Stimulated activated CD8-positive, alpha-beta memory T cell treated with anti-CD3 and anti-CD28 coated beads, Interleukin-15, amount 100 ng/mL, for 1 hour (primary cell): ENCODE measurements around the gene HABP2.

Source experiments
- DNase-seq: peaks from one replicate; pipeline ENCODE4 v3.0.0-alpha.2; 2020; ENCODE audit warnings: low read depth

HABP2 gene

DNA sequence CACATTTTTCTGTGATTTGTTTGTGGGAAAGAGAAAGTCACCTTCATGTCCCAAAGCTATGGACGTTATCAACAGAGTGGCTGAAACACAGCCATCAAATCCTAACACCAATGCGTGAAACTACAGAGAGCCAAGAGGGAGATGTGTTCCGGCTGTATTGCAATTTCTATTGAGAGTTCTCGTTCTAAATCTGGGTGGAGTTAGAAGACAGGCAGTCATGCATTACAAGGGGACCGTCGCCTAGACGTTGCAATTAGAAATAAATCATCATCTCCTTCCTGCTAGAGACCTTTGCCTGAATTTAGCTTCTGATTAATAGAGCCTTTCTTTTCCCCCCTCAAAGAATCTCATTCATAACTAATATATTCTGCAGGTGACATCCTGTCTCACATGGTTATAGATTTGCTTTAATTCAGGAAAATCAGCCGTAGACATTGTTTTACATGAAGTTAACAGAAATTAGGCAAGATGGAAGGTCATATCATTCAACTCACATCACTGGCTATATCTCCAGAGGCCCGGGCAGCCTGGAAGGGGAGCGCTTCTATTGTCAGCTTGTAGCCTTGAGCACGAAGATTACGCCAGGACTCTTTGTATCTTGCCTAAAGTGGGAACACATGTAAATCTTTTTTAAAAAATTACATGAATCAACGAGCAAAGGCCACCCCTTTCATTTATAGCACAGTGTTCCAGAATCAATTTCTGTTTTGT, 52.6 kb downstream of the HABP2 start:
- DNase-seq, result no peak

DNA sequence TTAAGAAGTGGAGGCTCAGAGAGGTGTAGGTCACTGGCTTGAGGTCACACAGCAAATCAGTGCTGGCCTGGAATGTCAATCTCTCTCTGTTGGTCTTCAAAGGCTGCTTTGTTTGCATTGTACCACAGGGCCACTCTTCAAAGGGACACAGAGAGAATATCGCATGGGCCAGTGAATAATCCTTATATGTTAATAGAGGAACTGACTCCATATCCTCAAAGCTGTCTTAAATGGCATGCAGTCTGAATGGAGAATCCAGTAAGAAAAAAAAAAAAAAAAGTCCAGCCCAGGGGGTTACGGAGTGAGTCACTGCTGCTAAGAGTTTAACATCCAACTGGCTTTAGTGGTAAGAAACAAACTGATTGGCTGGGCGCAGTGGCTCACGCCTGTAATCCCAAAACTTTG, 56.9 kb downstream of the HABP2 start:
- DNase-seq, result no peak

DNA sequence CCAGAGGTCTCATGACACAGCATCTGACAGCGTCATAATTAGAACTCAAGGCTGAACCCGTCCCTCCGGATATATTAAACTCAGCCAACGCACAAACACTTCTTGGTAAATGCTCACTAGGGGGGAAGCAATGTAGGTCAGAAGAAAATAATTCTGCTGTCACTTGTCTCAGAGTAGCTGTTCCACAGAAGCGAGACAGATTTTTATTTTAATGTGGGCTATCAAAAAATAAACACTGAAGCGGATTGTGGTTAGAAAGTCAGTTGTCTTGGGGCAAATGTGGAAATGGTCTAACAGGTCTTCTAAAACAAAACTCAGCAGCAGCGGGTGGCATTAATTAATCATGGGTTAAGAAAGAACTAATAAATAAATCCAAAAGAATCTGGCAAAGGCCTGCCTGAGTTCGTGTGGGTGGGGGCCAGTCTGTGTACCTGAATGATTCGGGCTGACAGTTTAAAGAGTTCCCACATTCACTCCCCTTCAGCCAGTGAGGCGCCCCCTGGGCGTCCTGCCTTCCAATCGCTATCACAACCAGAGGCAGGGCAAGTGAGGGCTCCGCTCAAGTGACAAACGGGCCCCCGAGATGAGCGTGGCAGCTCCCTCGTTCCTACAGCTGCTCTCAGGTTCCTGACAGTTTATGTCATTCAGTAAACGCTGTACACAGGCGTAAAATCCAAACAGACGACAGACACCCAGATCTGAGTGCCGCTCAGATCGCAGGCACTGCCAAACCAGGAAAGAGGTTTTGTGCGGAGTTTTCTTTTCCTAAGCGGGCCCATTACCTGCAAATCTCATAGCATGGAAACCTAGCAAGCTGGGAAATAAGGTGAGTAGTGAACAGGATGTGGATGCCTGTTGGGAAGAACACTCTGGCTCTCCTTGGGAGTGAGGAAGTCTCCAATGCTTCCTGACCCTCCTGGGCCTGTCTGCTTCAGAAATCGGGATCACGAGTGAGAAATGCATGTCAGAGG, 58.1 kb downstream of the HABP2 start:
- DNase-seq, result no peak

DNA sequence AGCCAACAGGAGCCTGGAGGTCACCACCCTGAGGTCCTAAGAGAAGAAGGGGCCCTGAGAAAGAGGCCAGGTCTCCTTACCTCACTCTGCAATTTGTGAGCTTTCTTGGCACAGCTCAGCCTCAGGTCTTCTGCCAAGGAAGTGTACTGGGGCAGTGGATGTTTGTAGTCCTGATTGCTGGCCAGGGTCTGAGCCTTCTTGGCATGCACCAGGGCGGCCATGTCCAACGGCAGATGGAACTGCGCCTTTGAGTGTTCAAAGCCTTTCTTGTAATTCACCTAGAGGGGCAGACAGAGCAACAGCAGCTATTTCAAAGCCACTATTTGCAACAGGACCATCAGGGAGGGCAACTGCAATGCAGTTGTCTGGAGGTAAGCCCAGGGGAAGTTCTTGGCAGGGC, 59.3 kb downstream of the HABP2 start:
- DNase-seq, result no peak

DNA sequence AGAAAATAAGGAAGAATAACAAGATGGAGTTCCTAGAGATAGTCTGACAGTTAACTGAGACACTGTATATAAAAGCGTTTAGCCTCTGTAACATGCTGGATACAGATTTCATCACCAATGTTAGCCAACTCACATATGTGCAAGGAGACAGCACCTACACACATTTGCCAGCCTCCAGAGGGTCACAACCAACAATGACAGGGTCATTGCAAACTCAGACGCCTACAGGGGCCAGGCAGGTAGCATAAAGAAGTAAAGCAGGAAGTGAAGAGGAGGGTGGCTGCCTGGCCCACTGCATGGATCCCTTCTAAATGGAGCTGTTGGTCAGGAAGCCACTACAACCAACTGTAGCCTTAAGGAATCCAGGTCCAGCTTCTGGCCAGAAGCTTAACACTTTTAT, 60.6 kb downstream of the HABP2 start:
- DNase-seq, result no peak

DNA sequence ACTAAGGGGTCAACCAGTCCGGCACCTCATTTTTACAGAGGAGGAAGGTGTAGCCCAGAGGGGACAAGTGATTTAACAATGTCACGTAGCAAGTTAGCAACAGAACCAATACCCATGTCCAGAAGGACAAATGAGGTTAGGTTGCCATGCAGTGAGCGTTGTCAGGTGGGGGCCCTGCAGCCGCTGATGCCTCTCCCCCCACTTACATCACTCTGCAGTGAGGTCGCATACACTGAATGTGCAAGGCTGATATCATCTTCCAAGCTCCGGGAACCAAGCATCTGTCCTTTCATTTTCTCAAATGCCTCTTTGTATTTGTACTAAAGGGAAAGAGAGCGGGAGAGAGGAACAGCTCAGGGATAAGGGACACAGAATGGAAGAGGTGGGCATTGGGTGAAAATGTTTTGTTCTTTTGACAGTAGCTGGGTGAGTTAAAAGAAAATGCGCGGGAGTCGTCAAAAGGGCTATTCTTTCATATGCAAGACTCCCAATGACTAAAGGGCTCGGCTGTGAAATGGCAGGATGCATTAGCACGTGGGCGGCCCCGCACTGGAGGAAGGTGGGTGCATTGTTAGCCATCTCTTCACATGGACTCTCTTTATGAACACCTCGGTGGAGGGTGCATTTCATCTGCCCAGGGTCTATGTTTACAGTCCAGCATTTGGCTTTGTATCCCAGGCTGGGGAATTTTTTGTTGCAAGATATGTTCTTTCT, 61.3 kb downstream of the HABP2 start:
- DNase-seq, result no peak

DNA sequence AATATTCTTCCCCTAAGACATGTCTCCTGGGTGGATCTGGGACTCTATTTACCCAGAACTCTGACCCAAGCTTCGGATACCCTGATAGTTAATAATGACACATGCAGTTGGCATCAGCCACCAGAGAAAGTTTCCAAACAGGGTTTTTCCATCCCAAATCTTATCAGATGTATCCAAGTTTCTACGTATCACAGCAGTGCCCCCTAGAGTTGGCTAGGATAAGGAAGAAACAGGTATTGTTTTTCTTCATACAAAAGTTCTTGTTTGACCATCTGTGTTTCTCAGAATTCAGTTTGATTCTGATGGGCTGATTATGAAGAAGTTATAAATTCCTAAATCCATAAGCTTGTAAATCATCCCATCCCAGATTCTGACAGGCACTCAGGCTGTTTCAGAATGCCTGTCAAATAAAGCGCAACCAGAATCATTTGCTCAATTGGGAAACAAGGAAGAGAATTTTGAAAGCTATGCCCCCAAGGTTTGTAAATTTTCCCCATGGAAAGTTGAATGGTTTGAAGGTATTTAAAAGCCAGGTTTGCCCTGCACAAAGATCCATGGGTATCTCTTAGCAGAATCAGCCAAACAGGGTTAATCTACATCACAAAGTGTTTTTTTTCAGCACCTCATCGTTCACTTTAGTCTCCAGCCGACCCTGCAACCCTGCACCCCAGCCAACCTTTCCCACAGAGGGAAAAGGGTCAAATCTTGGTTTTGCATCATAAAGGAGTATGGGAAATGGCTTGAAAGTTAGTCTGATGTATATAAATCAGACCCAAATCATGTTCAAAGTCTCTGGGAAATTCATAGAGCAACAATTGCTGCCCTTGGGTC, 63.6 kb downstream of the HABP2 start:
- no peak for DNase-seq

GRCh38 chr10:113617086-113617485, 64.2 kb downstream of the HABP2 start:
- DNase-seq, result no peak

DNA sequence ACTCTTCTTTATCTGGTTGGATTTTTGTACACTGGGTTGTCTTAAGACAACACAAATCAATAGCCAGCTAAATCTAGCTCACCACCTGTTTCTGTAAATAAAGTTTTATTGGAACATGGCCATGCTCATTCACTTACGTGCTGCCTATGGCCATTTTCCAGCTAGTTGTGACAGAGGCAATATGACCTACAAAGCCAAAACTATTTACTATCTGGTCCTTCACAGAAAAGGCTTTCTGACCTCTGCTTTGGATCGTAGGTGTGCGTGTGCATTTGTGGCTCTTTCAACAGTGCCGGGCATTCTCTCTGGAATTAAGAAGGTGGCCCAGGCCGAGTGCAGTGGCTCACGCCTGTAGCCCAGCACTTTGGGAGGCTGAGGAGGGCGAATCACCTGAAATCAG, 65.5 kb downstream of the HABP2 start:
- no peak for DNase-seq

DNA sequence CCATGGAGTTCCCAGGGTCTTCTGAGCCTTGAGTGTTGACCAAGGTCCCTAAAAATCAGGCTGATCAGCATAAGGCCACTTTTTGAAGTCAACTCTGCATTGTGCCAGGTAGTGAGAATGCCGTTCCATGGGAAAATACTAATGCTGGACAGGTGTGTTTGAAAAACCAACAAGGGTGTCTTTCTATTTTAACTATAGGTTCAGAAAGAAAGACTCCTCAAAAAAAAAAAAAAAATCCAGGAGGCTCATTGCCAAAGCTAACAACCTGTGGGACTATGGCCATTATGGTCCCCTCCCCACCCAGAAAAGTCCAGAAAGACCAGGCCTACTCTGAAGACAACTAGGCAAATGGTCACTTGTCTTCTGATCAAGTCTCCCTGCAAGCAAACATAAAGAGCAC, 66.5 kb downstream of the HABP2 start:
- no peak for DNase-seq

- no peak for DNase-seq
Measured at GRCh38 chr10:113620511-113620910, 67.7 kb downstream of the HABP2 start.

- no peak for DNase-seq
Measured at GRCh38 chr10:113620936-113621335, 68.1 kb downstream of the HABP2 start.

DNA sequence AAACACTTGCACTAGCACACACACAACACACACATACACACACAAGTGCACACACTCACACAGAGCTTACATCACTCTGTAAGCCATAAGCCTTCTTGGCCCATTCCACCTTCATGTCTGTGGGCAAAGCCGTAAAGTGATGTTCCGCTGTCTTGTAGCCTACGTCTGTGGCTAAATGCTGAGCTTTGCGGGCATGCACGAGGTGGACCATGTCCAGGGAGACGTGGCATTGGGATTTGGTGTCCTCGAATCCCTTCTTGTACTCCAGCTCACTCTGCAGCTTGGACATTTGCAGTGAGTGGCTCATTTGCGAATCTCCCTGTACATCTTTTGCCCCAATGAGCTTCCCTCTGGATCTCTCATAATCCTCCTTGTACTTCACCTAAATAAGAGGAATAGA, 68.9 kb downstream of the HABP2 start:
- no peak for DNase-seq

- DNase-seq, result no peak
Measured at GRCh38 chr10:113622831-113623230, 70.0 kb downstream of the HABP2 start.

DNA sequence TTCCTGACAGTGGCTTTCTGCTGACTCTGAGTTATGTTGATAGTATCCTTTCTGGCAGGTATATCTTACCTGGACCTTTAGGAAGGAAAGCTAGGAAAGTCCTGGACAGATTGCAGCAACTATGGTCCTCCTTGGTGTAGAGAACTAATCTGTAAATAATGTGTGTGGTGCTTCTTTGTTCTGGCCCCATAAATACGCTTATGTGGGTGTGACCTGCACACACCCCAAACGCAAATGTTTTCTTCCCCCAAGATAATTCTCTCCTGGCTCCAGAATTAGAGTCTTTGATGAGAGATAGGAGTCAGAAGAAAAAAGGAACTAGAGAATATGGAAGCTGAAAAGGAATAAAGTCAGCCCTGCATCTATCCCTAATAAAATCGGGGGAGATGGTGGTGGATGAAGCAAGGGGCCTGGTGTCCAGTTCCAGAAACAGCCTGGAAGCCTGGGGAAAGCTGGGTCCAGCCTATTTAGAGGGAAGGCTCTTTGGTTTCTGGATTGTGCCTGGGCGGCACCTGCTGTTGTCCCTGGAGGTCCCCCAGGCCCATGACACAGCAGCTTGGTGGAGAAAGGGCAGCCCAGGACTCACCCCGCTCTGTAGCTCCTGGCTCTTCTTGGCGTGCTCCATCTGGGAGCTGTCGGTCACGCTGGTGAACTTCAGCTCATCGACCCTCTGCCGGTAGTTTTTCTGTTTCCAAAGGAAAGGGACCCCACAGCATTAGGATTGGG, 72.8 kb downstream of the HABP2 start:
- no peak for DNase-seq

DNA sequence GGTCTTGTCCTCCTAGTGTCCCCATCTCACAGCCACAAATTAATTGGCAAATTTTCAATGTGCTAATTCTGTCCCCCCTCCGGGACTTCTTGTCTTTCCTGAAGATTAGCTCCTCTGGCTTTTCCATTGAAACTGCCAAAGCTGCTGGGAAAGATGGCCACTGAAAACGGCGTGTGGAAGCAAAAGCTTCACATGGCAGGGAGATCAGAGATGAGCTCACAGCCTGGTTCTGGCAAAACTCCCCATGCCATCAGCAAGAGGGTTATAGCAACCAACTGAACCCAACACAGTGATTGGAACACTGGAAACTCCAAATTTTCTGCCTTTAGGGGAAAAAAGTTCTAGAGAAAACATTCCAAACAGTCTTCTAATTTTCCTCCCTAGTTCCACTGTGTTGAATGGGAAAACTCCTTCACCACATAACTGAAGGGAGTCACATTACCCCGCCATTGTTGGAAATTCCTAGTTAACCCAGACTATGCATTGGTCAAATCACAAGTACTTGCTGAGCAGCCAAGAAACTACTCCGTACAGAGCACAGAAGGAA, 74.0 kb downstream of the HABP2 start:
- no peak for DNase-seq

DNA sequence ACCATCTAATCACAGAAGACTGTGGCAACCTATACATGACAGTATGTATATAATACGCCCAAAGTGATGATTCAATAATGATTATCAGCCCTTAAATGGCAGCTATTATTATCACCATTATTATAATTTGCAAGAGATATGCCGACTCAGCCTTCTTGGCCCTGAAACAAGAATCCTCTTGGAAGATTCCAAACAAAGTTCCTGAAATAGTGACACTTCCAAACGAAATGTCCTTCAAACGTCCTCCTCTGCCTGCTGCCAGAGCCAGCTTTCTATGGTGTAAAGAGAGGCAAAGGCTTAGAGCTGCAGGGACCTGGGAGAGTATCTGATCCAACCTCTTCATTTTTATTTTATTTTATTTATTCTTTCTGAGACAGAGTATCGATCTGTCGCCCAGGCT, 75.0 kb downstream of the HABP2 start:
- no peak for DNase-seq

DNA sequence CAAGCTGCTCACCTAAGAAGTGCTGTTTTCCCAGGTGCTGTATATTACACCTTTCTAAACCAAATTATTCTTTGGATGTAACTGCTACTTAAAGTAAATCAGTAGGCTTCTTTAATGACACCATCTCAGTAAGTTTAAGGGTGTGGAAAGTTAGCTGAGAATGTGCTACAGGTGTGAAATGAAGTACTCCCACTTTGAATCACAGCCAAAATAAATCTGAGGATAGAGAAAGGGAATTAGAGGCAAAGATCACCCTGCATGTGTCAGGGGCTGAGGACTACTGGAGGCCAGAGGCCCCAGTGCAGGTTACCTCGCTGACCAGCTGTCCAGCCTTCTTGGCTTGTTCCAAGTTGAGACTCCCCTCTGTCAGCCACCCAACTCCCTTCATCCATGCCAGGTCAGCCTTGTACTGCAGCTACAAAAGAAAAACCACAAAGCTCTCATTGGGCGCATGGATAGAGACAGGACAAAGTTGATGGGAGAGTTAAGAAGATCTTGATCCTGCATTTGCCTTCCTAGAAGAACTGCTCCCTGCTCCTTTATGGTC, 75.8 kb downstream of the HABP2 start:
- no peak for DNase-seq

DNA sequence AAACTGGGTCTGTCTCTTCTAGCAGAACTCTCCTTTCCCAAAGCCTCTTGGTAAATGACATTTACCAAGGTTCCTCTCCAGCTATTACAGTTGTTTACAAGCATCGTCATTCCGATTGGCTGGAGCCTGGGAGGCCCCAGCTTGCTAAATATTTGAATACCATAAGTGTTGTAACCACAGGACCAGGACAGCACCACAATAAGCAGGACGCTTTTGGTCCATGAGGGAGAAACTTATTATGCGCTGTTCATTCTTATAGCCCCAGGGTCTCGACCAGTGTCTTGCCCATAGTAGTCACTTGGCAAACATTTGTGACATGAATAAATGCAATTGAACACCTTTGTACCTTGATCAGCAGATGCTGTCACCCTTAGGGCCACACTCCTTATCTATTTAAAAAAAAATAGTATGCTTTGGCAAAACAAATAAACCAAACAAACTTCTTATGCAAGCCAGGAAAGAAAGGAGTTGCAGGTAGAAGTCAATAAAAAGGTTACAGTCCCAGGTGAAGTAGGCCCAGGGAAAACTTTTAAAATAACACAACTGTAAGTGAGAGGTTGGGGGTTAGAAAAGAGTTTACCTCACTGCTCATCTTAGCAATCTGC, 78.2 kb downstream of the HABP2 start:
- DNase-seq, result no peak
